HCEC 1CT (cell line): ENCODE measurements around the gene SNX32.
"Not testable (repeated sequence)": the region's sequence is repeated elsewhere in the genome, so short reads cannot be mapped to it uniquely, and the experiment has no call there.

Experiments used
- DNase-seq: peaks from one replicate; pipeline ENCODE4 v3.0.0-alpha.2; 2017

The SNX32 gene

DNA sequence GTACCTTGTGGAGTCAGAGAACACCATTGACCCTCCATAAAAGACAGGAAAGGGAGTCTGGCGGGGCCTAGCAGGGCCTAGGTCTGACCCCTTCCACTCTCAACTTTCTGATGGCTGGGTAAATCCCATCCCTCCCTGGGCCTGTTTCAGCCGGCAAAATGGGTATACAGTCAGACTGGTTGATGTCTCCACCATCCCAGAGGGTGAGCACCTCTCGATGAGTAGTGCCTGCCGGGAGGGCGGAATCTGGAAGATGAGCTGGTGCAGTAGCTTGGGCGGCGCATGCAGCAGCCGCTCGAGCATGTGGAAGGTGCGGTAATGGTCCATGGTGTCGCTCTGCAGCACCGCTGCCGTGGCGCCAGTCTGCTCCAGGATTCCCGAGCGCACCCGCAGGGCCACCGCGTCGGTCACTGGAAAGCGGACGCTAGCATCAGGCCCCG, 54.0 kb downstream of the SNX32 start:
- DNase-seq = peak; percentile 62

GRCh38 chr11:65888163-65888814, 54.5 kb downstream of the SNX32 start, which contains the start of gene FIBP:
Gene FIBP, minus strand, starts transcription at chr11:65888471. Its CDS starts 53 bp downstream, at chr11:65888418.
- DNase-seq = peak; percentile 97

DNA sequence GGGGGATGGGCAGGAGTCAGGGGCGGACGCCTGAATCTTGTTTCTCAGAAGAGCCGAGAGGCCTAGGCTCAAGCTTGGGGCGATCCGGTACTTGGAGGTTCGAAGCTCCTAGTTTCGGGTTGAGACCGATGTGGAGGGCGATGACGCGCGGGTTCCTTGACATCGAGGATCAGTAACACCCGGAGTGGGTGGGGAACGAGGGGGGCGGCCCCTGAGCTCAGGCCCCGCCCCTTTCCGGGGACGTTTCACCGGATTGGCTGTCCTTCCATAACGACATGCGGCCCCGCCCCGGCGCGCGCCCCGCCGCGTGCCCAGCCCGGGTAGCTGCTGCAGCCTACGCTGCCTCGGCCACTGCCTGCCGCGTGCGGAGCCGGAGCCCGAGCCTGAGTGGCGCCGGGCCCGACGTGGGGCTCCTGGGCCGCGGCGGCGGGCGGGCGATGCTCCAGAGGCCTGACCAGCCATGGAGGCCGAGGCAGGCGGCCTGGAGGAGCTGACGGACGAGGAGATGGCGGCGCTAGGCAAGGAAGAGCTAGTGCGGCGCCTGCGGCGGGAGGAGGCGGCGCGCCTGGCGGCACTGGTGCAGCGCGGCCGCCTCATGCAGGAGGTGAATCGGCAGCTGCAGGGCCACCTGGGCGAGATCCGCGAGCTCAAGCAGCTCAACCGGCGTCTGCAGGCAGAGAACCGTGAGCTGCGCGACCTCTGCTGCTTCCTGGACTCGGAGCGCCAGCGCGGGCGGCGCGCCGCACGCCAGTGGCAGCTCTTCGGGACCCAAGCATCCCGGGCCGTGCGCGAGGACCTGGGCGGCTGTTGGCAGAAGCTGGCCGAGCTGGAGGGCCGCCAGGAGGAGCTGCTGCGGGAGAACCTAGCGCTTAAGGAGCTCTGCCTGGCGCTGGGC, 56.8 kb downstream of the SNX32 start, which contains the start of gene CCDC85B:
TSS of gene CCDC85B (plus strand) at position 350 of the 895 bp plus-strand sequence. CDS start at position 461, 111 bp downstream.
- DNase-seq = peak; percentile 95

DNA sequence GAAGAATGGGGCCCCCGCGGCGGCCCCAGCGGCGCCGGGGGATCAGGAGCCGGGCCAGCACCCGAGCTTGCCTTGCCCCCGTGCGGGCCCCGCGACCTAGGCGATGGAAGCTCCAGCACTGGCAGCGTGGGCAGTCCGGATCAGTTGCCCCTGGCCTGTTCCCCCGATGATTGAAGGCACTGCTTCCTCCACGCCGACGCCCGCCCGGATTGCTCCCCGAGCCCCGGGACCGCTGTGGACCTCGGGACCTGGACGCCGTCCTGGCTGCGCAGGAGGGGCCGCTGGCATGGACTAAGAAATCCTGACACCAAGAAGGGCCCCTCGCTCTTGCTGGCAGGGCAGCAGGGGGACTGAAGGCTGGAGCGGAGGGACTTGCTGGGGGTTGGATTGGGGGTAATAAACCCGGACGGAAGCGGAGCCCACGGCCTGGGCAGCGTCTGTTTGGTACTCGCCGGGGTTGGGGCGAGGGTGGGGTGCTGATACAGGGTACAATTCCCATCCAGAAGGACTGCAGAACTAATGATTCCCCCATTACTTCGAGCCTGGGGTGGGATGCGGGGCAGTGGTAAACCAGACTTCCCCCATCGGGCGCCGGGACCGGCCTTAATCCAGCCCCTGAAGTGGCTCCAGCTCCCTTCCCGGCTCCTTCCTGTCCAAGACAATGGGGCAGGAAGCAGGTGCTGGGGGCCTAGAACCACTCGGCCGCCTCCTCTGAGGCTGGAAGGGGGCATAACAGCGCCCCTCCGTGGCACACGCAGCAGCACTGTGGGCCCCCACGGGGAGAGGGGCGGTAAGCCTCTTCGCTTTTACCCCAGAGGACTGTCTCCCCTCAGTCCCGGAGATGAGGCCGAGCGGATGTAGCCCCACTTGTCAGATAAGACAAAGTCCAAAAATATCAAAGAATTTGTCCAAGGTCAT, 57.7 kb downstream of the SNX32 start:
- DNase-seq = peak; percentile 69

GRCh38 chr11:65892137-65892540, 58.4 kb downstream of the SNX32 start:
- not testable (repeated sequence) for DNase-seq

GRCh38 chr11:65892661-65893317, 59.0 kb downstream of the SNX32 start:
- DNase-seq = no peak

DNA sequence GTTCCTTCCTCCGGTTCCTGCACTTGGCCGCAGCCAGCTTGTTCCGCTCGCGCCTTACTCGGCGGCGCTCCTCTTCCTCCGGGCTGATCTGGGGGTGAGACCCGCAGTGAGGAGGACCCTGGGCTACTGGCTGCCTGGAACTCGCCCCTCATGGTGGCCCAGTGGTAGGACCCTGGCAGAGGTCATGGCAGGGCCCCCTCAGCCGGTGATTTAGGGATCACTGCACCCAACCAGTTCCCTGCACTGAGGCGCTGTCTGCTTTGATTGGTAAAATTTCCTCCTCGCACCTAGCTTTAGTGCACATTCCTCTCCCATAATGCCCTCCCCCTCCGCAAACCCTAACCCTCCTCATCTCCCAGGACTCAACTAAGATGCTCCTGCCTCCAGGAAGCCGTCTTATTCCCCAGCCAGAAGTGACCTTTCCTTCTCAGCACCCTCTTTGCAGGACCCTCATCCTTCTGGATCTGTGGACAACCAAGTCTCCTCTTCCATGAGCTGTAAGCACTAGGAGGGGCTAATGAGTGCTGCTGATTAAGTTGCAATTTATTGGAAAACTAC, 60.4 kb downstream of the SNX32 start:
- DNase-seq = no peak

GRCh38 chr11:65895482-65895981, 61.8 kb downstream of the SNX32 start:
- no peak for DNase-seq

DNA sequence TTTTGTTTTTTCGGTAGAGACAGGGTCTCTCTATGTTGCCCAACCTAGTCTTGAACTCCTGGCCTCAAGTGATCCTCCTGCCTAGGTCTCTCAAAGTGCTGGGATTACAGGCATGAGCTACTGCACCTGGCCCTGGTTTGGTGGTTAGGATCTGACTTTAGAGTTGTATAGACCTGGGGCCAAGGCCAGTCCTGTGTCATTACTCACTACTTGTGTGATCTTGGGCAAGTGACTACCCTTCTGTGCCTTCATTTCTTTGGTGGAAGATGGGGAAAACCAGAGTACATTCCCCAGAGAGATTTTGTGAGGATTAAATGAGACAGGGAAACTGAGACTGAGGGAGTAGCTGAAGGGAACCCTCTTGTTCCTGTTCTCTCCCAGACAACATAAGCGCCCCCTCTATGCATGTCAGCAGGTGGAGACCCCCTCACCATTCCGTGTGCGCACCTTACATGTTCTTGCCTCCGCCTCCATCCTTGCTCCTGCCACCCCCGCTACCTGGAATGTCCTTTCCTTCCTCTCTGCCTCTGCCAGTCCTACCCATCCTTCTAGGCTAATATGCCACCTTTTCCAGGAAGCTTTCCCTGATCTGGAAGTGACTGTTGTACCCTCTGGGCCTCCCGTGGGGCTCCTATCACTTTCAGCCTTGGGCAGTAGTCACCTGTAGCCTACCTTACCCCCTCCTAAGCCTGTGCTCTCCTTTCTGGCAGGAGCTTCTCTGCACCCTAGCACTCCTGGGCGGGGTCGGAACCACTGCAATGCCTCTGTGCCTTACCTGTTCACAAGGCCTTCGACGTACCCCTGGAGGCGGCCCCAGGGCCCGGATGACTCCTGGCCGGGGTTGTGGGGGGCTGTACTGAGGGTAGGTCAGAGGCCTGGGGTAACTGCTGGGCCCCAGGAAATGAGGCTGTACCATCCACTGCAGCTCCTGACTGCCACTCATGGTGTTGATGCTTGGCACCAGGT, 62.6 kb downstream of the SNX32 start:
- no peak for DNase-seq

- DNase-seq = no peak
These were observed 63.3 kb downstream of the SNX32 start for GRCh38 chr11:65897020-65897471.

DNA sequence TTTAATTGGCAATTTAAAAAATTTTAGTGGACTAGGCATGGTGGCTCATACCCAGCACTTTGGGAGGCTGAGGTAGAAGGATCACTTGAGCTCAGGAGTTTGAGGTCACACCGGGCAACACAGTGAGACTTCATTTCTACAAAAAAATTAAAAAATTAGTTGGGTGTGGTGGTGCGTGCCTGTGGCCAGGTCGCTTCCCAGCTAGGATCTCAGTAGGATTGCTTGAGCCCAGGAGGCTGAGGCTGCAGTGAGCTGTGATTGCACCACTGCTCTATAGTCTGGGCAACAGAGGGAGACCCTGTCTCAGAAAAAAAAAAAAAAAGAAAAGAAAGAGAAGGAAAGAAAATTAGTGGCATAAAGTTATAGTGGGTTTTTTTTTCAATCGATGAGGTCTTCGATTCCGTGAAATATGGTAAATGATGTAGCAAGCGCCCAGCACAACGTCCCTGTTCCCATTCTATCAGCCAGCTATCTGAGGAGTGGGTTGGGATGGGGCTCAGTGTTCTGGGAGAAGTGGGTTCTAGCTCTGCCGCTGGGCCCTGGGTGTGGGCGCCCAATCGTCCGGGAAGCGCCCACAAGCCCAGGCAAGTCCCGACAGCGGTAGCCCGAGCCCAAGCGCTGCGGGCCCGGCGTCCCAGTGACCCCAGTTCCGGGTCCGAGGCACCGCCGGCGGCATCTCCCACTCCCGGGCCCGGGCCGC, 65.0 kb downstream of the SNX32 start:
- DNase-seq = no peak

- peak; percentile 82 for DNase-seq
These were observed 65.8 kb downstream of the SNX32 start for GRCh38 chr11:65899356-65900124.

DNA sequence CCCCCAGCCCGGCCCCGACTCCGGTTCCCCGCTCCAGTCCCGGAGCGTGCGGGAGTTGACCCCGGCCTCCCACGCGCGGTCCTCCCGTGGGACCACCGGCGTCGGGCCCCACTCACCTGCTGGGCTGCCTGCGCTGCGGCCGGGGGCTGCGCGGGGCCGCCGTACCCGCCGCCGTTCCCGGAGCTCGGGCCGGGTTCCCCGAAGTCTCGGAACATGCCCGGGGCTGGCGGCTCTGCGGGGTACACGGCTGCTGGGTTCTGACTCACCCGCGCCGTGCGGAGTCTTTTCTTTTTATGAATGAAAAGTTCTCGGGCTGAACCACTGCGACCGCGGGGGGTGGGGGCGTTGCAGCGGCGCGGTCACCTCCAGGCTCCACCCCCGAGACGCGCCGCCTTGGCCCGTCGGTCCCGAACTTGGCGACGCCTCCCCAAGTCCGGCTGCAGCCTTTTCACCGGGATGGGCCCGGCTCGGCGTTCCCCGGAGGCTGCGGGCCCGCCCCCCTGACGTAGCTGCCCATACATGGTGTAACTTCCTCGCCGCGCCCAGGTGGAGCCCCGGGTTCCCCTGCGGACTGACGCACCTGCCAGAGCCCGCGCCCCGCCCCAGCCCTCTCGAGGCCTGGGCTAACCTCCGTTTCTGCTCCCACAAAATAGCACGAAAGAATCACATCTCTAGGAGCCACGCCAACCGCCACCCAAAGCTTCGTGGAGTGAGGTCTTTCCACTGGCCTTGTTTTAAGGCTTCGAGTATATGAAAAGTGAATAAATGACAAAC, 66.5 kb downstream of the SNX32 start, which contains the start of gene FOSL1:
TSS of gene FOSL1 (minus strand) at position 264 of the 774 bp plus-strand sequence. CDS start at position 215, 49 bp downstream.
- DNase-seq = peak; percentile 97

GRCh38 chr11:65900899-65901180, 67.1 kb downstream of the SNX32 start:
- no peak for DNase-seq

DNA sequence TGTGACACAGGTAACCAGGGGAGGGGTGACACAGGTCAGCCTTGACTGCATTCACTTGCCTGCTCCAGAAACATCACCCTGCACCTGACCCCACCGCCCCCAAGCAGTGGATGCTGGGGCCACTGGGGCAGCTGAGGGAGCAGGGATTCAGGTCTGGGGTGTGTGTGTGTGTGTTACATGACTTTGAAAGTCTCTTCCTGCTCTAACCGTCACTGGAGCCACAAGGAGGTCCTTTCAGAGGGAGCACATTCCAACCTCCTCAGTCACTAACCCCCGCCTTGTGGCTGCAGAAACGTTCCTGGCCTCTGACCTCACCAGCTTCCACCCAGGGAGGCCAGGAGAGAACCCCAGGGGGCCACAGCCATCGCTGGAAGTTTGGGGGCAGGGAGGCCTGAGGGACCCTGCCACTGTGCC, 69.3 kb downstream of the SNX32 start:
- DNase-seq = peak; percentile 93
